Mucosa of rectum (tissue), 2 donors: ENCODE measurements around the gene MON2.

ENCODE experiments used
- H3K27ac ChIP-seq, 2 donors: one replicate each; pipeline ENCODE4 v1.7.0; 2013; ENCODE audit warnings: inconsistent platforms in 2 of 2, low read depth in 2 of 2, low read length in 2 of 2
- H3K27me3 ChIP-seq, 2 donors: one replicate each; pipeline ENCODE4 v1.7.0; 2013; ENCODE audit warnings: low read length in 2 of 2; ENCODE audit not compliant: control insufficient read depth in 2 of 2, insufficient read depth in 2 of 2
- H3K36me3 ChIP-seq, 2 donors: one replicate each; pipeline ENCODE4 v1.7.0; 2013; ENCODE audit warnings: low read length in 2 of 2; ENCODE audit not compliant: control insufficient read depth in 2 of 2, insufficient read depth in 2 of 2
- H3K4me1 ChIP-seq, 2 donors: one replicate each; pipeline ENCODE4 v1.7.0; 2013; ENCODE audit warnings: low read length in 2 of 2, mild to moderate bottlenecking in 1 of 2; ENCODE audit not compliant: control insufficient read depth in 2 of 2, insufficient read depth in 2 of 2
- H3K4me3 ChIP-seq, 2 donors: one replicate each; pipeline ENCODE4 v1.7.0; 2013; ENCODE audit warnings: low read length in 2 of 2
- H3K9ac ChIP-seq, 2 donors: one replicate each; pipeline ENCODE4 v1.7.0; 2013; ENCODE audit warnings: low read length in 2 of 2, low read depth in 1 of 2, mild to moderate bottlenecking in 1 of 2
- H3K9me3 ChIP-seq, 2 donors: one replicate each; pipeline ENCODE4 v1.7.0; 2013; ENCODE audit warnings: low read length in 2 of 2; ENCODE audit not compliant: control insufficient read depth in 2 of 2
- donor health status: healthy.
- donor health status: Normal muscosa, but diverticular disease.

The MON2 gene

GRCh38 chr12:62646566-62646965, 179.9 kb downstream of the MON2 start:
- Histone ChIP-seq H3K4me1 (no peaks in the 10 kb centered on the region), H3K36me3 (no peaks in the 10 kb centered on the region), H3K27ac (no peak overlapping the region), H3K27me3 (no peaks in the 10 kb centered on the region), H3K4me3 (no peak overlapping the region), H3K9ac (no peak overlapping the region), H3K9me3 (no peaks in the 10 kb centered on the region)

- H3K4me3 ChIP-seq, result no peak overlapping the region
- H3K27ac ChIP-seq, result peak overlapping the region in 1 of 2 donors; percentile 16
- H3K27me3 ChIP-seq, result no peaks in the 10 kb centered on the region
- H3K9ac ChIP-seq, result no peak overlapping the region
- no peaks in the 10 kb centered on the region for H3K9me3 ChIP-seq
- H3K4me1 ChIP-seq, result no peaks in the 10 kb centered on the region
- no peaks in the 10 kb centered on the region for H3K36me3 ChIP-seq
These were observed 181.0 kb downstream of the MON2 start for GRCh38 chr12:62647586-62647985.

- Histone ChIP-seq H3K9me3 (no peaks in the 10 kb centered on the region), H3K9ac (no peak overlapping the region), H3K27me3 (no peaks in the 10 kb centered on the region), H3K4me1 (no peaks in the 10 kb centered on the region), H3K4me3 (no peak overlapping the region), H3K27ac (no peak overlapping the region), H3K36me3 (no peaks in the 10 kb centered on the region)
These were observed 182.9 kb downstream of the MON2 start for GRCh38 chr12:62649412-62650138.
